ENCODE results near the gene MMP19. TPM values are rescaled to one million over a fixed set of nuclear protein-coding genes. Genes with fewer than 3 reads are reported as not detected.
"Not testable (repeated sequence)": the region's sequence is repeated elsewhere in the genome, so short reads cannot be mapped to it uniquely, and the experiment has no call there.

Gene MMP19
- total and polyA plus RNA-seq, 9 donors, result 3.6 to 42.7 (median 23.3) TPM

DNA sequence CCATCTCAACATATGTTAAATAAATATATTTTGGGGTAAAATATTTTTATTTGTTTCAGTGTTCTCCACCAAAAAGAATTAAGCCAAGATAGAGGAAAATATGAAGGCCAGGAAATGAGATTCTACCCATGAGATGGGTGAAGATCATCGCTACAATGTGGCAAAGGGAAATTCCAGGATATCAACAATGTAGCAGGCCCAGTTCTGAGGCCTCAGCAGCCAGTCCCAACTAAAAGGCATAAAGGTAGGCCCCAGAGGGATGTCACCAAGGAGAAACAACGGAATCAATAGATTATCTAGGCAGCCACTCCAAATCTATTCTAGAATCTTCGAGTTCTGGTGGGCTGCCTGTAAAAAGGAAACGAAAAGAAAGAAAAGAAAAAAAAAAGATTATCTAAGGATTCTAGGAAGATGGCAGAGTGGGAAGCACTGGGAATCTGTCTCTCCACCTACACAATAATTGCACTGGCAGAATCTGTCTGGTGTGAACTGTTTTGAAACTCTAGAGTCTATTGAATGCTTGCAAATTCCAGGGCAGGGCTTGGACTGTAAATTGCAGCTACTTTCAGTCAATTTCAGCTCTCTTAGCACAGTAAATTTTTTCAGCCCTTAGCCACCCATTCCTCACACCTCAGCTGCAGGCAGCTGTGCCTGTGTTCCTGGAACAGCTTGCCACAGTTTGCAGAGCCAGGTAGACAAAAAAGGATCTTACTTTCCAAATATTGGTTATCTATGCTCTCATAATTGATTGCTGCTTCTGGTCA lies 33.1 kb upstream of the MMP19 start:
- TF ChIP-seq EP300 (IDR thresholded peaks at IDR 0.05), result no peak
- TF ChIP-seq, protein P1, sequence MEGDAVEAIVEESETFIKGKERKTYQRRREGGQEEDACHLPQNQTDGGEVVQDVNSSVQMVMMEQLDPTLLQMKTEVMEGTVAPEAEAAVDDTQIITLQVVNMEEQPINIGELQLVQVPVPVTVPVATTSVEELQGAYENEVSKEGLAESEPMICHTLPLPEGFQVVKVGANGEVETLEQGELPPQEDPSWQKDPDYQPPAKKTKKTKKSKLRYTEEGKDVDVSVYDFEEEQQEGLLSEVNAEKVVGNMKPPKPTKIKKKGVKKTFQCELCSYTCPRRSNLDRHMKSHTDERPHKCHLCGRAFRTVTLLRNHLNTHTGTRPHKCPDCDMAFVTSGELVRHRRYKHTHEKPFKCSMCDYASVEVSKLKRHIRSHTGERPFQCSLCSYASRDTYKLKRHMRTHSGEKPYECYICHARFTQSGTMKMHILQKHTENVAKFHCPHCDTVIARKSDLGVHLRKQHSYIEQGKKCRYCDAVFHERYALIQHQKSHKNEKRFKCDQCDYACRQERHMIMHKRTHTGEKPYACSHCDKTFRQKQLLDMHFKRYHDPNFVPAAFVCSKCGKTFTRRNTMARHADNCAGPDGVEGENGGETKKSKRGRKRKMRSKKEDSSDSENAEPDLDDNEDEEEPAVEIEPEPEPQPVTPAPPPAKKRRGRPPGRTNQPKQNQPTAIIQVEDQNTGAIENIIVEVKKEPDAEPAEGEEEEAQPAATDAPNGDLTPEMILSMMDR (IDR thresholded peaks at IDR 0.05), result no peak
- no peak for TF ChIP-seq POLR2A (IDR thresholded peaks at IDR 0.05)
- WGBS, 3 donors, result 75 to 83% (median 80%) methylated on average over 4 of the region's 4 CpGs
- Histone ChIP-seq H3K27ac (no peak overlapping the region), H3K9me3 (no peaks in the 10 kb centered on the region), H3K27me3 (no peaks in the 10 kb centered on the region), H3K4me3 (no peak overlapping the region), H3K4me1 (ENCODE audit: insufficient read depth) (no peaks in the 10 kb centered on the region), H3K36me3 (no peaks in the 10 kb centered on the region)
- intact Hi-C loops (cut with DNase I), result no loop called here
- DNase-seq, result no peak

DNA sequence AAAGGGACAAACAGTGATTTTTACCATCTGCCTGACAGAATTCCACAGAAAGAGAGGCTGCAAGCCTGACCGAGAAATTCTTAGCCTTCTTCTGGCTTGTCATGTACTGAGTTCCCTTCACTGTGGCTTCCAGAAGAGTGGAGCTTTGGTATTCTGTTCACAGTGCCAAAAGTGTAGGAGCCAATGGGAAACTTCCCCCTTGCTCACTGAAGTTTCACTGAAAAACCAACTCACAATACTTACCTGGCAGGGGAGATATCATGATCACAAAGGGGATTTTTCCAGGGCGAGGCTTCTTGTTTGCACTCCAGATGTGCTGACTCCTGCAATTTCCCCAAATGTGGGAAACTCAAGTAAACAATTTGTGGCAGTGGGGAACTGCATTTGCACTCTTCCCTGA lies 31.7 kb upstream of the MMP19 start:
- no peak for DNase-seq
- 24 to 36% (median 36%) methylated on average over 2 of the region's 2 CpGs for whole genome bisulfite sequencing, 3 donors
- intact Hi-C loops (cut with DNase I), result no loop called here
- no peak overlapping the region for H3K4me3 ChIP-seq
- no peaks in the 10 kb centered on the region for H3K27me3 ChIP-seq
- no peak overlapping the region for H3K27ac ChIP-seq
- TF ChIP-seq, protein P1 (IDR thresholded peaks at IDR 0.05), result no peak
- no peaks in the 10 kb centered on the region for H3K36me3 ChIP-seq
- no peaks in the 10 kb centered on the region for H3K4me1 ChIP-seq (ENCODE audit: insufficient read depth)
- H3K9me3 ChIP-seq, result no peaks in the 10 kb centered on the region

DNA sequence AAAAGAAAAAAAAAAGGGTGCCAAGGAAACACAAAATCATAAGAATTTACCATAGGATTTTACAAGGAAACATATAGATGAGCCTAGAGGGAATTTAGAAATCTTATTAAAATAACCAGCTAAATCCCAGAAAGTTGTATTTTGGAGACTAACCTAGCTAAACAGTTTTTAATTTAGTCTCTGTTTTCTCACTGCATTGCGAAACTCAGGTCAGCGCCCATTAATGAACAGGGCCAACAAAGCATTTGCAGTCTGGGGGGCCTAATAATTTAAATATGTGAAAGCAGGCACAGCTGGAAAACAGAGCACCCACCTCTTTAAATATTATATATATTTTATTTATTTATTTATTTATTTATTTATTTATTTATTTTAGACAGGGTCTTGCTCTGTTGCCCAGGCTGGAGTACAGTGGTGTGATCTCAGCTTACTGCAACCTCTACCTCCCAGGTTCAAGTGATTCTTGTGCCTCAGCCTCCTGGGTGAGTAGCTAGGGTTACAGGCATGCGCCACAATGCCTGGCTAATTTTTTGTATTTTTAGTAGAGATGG lies 23.8 kb upstream of the MMP19 start:
- H3K4me3 ChIP-seq; H3K4me1 ChIP-seq (ENCODE audit: insufficient read depth); H3K36me3 ChIP-seq; H3K9me3 ChIP-seq; intact Hi-C loops (cut with DNase I); DNase-seq; H3K27ac ChIP-seq; H3K27me3 ChIP-seq: not testable (repeated sequence)
- WGBS, 3 donors, result 82 to 99% (median 98%) methylated on average over 3 of the region's 3 CpGs

DNA sequence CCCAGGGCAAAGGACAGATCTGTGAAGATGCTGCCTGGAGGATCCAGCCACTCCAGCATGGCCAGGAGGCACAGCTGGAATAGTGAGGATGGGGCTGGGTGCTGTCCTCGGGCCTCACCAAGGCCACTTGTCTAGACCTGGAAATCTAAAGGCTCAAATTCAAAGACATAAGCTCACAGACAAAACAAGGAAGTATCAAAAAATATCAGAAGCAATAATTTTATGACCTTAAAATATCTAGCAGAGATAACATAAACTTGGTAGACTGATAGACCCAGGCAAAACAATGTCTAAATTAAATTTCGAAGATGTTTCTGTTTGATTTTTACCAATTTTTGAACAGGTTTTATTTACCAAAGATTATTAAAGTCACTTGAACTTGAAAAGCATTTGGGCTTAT lies 22.6 kb upstream of the MMP19 start:
- intact Hi-C loops (cut with DNase I), result no loop called here
- DNase-seq, result no peak
- WGBS, 3 donors, result 82 to 89% (median 87%) methylated on average over 2 of the region's 2 CpGs
- Histone ChIP-seq H3K27me3 (no peaks in the 10 kb centered on the region), H3K36me3 (no peaks in the 10 kb centered on the region), H3K4me3 (no peak overlapping the region), H3K9me3 (peaks cover 0 to 3% of the 10 kb centered on the region in 2 donors), H3K4me1 (ENCODE audit: insufficient read depth) (no peaks in the 10 kb centered on the region), H3K27ac (no peak overlapping the region)
- TF ChIP-seq POLR2A (IDR thresholded peaks at IDR 0.05) (no peak), EP300 (IDR thresholded peaks at IDR 0.05) (no peak)
- TF ChIP-seq, protein P1 (IDR thresholded peaks at IDR 0.05), result no peak

DNA sequence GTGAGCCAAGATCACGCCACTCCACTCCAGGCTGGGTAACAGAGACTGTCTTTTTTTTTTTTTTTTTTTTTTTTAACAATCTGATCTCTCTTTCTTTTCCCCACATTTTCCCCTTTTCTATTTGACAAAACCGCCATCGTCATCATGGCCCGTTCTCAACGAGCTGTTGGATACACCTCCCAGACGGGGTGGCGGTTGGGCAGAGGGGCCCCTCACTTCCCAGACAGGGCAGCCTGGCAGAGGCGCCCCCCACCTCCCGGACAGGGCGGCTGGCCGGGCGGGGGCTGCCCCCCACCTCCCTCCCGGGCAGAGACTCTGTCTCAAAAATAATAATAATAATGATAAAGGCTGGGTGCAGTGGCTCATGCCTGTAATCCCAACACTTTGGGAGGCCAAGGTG lies 20.2 kb upstream of the MMP19 start:
- intact Hi-C loops (cut with DNase I); H3K9me3 ChIP-seq; H3K4me3 ChIP-seq; H3K4me1 ChIP-seq (ENCODE audit: insufficient read depth); DNase-seq; H3K27me3 ChIP-seq; H3K36me3 ChIP-seq; H3K27ac ChIP-seq: not testable (repeated sequence)
- 95 to 97% (median 97%) methylated on average over 13 of the region's 13 CpGs for WGBS, 3 donors
